Coronary artery (tissue), 2 donors: ENCODE results near the gene POLD3.
"Not testable (repeated sequence)": the region's sequence is repeated elsewhere in the genome, so short reads cannot be mapped to it uniquely, and the experiment has no call there.

ENCODE experiments used
- DNase-seq: peaks from one replicate; pipeline ENCODE4 v3.0.0-alpha.2; 2017; ENCODE audit warnings: low spot score
- H3K27ac ChIP-seq, 2 donors: fragments of 200-600 bp; sonication (generic); one replicate each; pipeline ENCODE4 v1.5.1; 2016 to 2019
- H3K4me3 ChIP-seq: fragments of 200-600 bp; sonication (generic); 2 replicates; pipeline ENCODE4 v1.5.1; 2016; ENCODE audit warnings: mild to moderate bottlenecking, moderate library complexity
- TF ChIP-seq, protein P1 (sequence below): fragments of 200-600 bp; sonication (generic); IDR thresholded peaks from one replicate; pipeline ENCODE4 v1.5.1; 2019; ENCODE audit warnings: antibody characterized with exemption

The POLD3 gene

GRCh38 chr11:74581954-74582547 lies 10.3 kb upstream of the POLD3 start:
- DNase-seq = peak; percentile 33
- H3K4me3 ChIP-seq = no peak overlapping the region
- TF ChIP-seq, protein P1, sequence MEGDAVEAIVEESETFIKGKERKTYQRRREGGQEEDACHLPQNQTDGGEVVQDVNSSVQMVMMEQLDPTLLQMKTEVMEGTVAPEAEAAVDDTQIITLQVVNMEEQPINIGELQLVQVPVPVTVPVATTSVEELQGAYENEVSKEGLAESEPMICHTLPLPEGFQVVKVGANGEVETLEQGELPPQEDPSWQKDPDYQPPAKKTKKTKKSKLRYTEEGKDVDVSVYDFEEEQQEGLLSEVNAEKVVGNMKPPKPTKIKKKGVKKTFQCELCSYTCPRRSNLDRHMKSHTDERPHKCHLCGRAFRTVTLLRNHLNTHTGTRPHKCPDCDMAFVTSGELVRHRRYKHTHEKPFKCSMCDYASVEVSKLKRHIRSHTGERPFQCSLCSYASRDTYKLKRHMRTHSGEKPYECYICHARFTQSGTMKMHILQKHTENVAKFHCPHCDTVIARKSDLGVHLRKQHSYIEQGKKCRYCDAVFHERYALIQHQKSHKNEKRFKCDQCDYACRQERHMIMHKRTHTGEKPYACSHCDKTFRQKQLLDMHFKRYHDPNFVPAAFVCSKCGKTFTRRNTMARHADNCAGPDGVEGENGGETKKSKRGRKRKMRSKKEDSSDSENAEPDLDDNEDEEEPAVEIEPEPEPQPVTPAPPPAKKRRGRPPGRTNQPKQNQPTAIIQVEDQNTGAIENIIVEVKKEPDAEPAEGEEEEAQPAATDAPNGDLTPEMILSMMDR = no peak
- H3K27ac ChIP-seq = no peak overlapping the region

DNA sequence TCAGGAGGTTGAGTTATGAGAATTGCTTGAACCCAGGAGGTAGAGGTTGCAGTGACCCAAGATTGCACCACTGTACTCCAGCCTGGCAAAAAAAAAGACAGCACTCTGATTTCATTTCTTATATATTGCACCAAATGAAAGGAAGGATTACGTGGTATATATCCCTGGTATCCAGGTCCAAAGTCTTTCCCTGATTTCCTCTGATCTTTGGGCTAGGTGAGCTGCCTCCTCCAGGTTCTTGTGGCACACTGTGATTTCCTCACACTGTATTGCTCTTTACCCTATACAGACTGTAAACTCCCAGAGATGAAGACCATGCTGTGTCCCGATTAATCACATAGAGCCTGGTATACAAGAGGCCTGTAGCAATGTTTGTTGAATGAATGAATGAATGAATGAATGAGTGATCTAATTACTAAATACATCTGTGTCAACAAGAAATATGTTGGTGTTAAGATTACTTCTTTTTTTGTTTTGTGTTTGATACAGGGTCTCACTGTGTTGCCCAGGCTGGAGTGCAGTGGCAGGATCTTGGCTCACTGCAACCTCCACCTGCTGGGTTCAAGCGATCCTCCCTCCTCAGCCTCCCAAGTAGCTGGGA lies 9.3 kb upstream of the POLD3 start:
- Histone ChIP-seq H3K27ac (no peak overlapping the region), H3K4me3 (no peak overlapping the region)
- TF ChIP-seq, protein P1 = no peak
- DNase-seq = peak; percentile 0

GRCh38 chr11:74590492-74590891 lies 1.9 kb upstream of the POLD3 start:
- H3K4me3 ChIP-seq, DNase-seq: not testable (repeated sequence)

GRCh38 chr11:74592063-74592440 lies 330 bp upstream of the POLD3 start:
- H3K27ac ChIP-seq = peak overlapping the region; percentile 75 to 77
- DNase-seq = no peak
- H3K4me3 ChIP-seq = peak overlapping the region; percentile 81
- TF ChIP-seq, protein P1 = no peak

More at GRCh38 chr11:74590492-74590891, 1.9 kb upstream of the POLD3 start:
- H3K27ac ChIP-seq = not testable (repeated sequence)

GRCh38 chr11:74593463-74593862 lies 1.1 kb downstream of the POLD3 start:
- peak overlapping the region; percentile 81 for H3K4me3 ChIP-seq
- TF ChIP-seq, protein P1 = no peak
- peak overlapping the region in 1 of 2 donors; percentile 77 for H3K27ac ChIP-seq
- DNase-seq = no peak

DNA sequence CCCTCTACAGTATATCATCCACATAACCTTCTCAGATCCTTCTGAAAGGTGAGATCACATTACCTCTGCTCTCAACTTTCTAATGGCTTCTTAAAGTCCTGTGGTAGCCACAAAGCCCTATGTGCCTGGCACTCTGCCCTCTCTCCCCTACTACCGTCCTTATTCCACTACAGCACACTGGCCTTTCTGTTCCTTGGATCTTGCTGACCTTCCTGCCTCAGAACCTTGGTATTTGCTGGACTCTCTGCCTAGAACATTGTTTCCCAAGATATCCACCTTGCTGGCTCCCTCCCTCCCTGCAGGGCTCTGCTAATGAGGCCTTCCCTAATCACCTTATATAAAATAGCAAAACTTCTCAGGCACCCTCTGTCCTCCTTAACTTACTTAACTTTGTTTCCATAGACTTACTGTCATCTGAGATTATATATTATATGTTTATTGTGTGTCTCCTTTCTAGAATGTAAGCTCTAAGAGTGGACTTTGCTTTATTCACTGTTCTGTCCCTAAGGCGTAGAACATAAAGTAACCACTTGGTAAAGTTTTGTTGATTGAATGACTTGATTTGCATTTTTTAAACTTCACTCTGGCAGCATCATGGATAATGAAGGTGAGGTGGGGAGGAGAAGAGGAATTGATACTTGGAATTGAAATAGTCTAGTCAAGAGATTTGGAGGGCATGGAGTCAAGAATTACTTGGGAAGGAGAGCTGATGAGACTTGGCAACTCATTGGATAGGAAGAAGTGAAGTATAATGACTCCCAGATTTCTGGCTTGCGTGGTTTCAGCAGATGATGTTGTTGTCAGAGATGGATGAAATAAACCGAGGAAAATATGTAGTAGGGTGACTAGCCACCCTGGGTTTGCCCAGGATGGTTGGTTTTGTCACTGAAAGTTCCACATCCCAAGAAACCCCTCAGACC lies 10.5 kb downstream of the POLD3 start:
- no peak overlapping the region for H3K4me3 ChIP-seq
- DNase-seq = no peak
- TF ChIP-seq, protein P1 = no peak
- no peak overlapping the region for H3K27ac ChIP-seq

GRCh38 chr11:74603845-74604244 lies 11.5 kb downstream of the POLD3 start:
- Histone ChIP-seq H3K4me3 (no peak overlapping the region), H3K27ac (no peak overlapping the region)
- TF ChIP-seq, protein P1 = no peak

More at GRCh38 chr11:74603845-74604244, 11.5 kb downstream of the POLD3 start:
- DNase-seq = no peak
